ENCODE results near the gene ILKAP.

DNA sequence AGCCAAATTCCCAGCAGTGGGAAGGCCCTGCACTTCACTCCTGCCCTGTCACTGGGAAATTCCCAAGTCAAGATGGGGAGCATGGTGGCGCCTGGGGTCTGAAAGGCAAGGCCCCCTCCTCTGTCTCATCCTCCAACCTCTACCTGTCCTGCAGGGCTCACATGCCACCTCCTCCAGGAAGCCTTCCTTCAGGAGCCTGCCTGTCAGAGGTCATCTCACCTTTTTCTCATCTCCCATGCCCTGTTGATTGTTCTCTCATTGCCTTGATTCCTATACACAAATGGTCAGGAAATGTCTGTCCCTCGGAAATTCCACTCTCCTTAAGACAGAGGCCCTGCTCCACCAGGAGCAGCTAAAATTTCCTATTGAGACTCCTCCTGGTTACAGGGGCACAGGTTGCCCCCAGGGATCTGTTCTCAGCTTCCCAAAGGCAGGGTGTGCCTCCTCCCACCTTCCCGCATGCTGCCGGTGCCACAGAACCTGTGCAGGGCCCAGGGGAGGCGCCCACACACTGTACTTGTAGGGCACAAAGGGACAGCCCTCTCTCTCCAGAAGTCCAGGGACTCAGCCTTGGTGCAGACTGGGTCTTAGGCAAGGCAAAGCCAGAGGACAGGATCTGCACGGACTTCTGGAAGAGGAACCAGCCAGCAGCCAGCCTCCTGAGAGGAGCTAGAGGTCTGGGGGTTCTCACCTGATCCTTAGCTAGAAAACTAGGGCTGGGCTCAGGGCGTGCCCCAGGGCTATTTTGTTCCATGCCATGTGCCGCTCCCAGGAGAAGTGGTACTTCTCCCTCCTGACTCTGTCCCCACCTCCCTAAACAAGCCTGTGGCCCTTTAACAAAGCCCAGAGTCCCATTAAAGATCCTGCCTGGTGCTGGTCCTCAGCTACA, 23.4 kb upstream of the ILKAP start:
- TF ChIP-seq, protein P1, sequence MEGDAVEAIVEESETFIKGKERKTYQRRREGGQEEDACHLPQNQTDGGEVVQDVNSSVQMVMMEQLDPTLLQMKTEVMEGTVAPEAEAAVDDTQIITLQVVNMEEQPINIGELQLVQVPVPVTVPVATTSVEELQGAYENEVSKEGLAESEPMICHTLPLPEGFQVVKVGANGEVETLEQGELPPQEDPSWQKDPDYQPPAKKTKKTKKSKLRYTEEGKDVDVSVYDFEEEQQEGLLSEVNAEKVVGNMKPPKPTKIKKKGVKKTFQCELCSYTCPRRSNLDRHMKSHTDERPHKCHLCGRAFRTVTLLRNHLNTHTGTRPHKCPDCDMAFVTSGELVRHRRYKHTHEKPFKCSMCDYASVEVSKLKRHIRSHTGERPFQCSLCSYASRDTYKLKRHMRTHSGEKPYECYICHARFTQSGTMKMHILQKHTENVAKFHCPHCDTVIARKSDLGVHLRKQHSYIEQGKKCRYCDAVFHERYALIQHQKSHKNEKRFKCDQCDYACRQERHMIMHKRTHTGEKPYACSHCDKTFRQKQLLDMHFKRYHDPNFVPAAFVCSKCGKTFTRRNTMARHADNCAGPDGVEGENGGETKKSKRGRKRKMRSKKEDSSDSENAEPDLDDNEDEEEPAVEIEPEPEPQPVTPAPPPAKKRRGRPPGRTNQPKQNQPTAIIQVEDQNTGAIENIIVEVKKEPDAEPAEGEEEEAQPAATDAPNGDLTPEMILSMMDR (conservative IDR thresholded peaks at IDR 0.05 in 1 of 2, IDR thresholded peaks at IDR 0.05 in 1 of 2; ENCODE audit: low read depth in 1 of 2, low read length in 2 of 2) = no peak
- no peak for TF ChIP-seq EZH2 (IDR thresholded peaks at IDR 0.05; ENCODE audit: low read length, missing control alignments)

Measured in fibroblast of lung (primary cell).